Limb (tissue), 2 donors: Measurements from ENCODE around the gene CACNA2D1.

Source experiments
- DNase-seq, 2 donors: peaks; one replicate each; pipeline ENCODE4 v3.0.0-alpha.2; 2016; ENCODE audit errors: extremely low spot score in 2 of 2

The CACNA2D1 gene

GRCh38 chr7:82286096-82286797, 157.3 kb downstream of the CACNA2D1 start:
- no peak for DNase-seq

DNA sequence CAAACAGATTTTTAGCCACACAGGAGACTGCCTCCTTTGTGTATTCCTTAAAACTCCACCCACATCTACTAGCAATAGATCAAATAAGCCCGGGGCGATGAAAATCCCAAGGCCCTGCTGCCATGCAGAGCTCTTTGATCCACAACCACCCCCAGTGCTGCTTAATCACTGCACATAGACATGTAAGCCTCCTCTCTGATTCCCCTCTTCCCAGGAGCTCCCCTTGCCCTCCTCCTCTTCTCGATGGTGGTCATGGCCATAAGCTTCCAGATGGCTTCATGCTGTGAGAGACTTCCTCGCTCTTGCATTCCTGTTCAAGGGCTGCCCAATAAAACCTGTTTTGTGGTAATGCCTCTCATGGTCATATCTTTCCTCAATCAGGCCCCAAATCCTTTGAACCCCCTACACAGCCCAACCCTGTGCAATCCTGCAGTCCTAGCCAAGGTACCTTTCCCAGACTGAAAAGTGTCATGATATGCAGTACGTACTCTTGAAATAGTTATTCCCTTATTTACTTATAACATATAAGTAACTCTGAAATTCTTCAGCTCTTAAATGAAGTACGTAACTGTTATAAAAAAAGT, 158.5 kb downstream of the CACNA2D1 start:
- no peak for DNase-seq

DNA sequence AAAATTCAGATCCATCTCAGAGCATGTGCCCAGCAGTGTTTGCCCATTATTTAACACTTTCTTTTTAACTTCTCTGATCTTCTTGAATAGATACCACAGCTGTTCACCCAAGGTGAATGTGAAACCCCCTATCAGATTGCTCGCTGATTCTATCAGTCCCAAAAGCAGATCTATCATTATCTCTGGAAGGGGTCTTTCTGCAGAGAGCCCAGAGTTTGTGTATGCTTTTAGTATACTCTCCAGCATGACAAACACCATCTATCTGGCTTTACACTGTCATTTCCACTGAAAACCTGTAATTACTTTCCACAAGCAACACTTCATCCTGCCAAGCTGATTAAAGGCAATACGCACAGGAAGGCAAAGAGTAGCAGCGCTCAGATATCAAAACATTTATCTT, 168.2 kb downstream of the CACNA2D1 start:
- DNase-seq, result no peak

GRCh38 chr7:82274681-82275080, 168.9 kb downstream of the CACNA2D1 start:
- DNase-seq, result no peak

- DNase-seq, result no peak
Observed at GRCh38 chr7:82273886-82274285, 169.7 kb downstream of the CACNA2D1 start.

DNA sequence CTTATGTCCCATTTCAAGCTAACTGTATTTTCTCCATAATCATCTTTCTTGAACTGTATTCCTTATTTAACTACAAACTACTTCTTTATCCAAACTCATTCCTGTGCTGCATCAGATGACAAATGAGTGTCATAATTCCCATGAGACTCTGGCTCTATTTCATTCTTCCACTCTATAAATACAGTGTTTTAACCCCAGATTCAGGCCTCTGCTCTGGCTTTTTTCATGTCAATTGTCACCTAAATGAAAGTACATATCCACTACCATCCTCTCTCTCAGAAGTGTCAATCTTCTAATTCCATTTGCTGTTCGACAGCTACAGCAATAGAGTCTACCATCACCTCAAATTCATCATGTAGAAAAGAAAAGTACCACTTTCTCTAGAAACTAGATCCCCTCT, 172.7 kb downstream of the CACNA2D1 start:
- no peak for DNase-seq

DNA sequence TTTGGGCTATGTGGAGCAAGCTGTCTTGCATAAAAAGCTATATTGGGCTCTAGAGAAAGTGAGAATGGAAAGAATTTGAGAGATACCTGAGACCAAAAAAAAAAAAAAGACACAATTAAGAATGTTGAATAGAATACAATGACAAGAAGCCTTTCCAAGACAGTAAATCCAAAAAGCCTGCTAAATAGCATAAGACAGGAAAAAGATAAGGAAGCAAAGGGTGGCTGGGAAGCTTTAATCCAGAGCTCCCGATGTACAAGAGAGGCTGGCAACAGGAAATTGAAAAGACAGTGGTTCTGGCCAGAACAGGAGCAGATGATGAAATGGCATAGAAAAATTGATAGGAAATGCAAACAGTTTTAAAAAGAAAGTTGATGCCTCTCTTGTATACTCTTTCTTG, 174.9 kb downstream of the CACNA2D1 start:
- no peak for DNase-seq

GRCh38 chr7:82266081-82266480, 177.5 kb downstream of the CACNA2D1 start:
- DNase-seq, result no peak

DNA sequence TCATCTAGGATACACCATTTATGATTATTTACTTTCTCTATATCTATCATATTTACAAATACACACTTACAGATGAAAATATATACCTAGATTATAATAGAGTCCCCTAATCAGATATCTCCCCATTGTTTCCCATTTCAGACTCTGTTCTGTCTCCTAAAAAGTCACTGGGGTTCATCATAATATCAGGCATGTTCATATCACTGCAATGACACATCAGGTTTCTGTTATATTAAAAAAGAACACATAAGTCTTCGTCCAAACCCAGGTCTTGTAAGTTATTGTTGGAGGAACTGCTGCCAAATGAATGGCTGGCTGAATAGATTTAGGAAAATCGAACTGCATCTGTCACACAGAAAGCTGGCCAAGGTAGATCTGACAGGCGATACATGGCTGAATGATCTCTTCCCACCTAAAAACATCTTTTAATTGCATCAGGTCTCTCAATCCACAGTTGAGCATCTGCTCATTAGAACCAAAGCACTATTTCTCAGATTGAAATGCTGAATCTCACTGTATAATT, 178.7 kb downstream of the CACNA2D1 start:
- DNase-seq, result no peak

GRCh38 chr7:82263920-82264782, 179.4 kb downstream of the CACNA2D1 start:
- DNase-seq, result no peak

DNA sequence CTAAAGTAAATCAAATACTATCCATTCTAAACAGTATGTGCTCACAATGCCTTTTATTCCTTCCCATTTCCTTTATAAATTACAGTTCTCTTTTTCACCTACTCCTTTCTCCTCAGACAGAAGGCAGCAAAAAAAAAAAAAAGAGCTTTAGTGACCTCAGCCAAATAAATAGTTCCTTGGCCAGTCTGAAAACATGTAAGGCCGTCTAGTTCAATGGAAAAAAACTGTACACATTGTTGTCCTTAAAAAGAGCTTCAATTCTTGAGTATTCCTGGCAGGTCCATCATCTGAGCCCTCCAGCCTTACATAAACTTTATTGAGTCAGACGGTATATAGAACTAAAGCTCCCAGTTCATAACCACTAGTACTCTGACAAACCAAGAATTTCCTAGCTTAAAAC, 185.4 kb downstream of the CACNA2D1 start:
- DNase-seq, result no peak

DNA sequence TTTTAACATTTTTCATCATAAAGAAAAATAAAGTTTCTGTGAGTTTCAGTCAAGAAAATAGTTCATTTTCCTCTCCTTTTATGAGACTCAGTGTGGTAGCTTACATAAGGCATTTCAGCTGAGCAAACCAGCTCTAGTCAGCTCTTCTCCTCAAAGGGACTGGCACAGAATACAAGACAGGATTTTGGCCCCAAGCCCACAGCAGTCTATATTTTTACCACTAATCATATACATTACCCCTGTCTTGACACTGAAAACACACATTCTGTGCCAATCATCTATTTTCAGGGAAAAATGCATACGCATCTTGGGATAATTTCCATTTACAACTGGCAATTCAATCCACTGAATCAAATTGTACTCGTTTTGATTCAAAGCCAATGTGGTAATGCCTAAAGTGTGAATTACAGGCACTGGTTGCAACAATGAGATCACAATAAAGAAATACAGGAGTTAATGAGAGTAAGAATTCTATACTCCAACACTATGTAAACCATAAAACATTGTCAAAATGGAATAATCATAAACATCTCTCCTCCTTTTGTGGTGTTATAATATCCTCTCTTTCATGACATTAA, 186.4 kb downstream of the CACNA2D1 start:
- peak in 1 of 2 donors; percentile 18 for DNase-seq

GRCh38 chr7:82255706-82256105, 187.9 kb downstream of the CACNA2D1 start:
- no peak for DNase-seq

GRCh38 chr7:82250598-82250997, 193.0 kb downstream of the CACNA2D1 start:
- no peak for DNase-seq

- DNase-seq, result no peak
Observed at GRCh38 chr7:82249979-82250378, 193.6 kb downstream of the CACNA2D1 start.

- DNase-seq, result no peak
Observed at GRCh38 chr7:82247814-82248433, 195.7 kb downstream of the CACNA2D1 start.

DNA sequence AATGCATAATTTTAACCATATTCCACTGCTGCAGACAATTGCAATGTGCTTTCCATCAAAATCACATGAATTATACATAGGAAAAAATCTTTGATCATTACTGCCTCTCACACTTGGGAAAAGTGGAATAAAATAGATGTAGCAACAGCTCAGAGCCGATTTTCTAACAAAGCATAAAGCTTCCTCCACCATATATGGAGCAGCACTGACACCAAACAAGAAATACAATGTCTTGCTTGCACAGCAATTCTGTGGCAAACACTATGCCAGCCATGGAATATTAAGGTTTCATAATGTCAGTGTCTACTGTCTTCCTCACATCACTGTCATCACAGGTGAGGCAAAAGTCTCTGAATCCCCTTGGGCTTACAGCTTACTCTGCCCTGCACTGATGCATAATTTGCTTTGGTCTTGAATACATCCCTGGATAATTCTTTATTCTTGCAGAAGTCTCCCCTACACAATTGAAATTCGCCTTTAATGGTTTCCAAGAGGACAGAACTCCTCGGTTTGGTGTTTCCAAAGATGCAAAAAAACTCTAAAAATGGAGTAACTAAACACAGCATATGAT, 198.5 kb downstream of the CACNA2D1 start:
- no peak for DNase-seq

DNA sequence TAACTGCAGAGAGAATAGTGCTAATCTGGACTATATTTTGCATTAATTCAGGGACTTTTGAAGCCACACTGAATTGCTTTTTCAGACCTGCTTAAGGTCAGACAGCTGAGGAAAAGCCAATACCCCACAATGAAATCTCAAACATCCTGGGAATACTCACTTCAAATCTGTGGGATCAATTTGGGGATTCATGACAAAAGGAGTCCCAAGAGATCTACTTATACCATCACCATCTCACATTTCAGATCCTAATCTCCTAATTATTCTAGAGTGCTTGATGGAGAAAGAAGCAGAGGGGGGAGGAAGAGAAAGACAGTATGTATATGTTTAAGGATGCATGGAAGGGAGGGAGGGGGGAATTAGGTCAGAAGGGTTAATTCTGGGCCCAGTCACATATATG, 202.2 kb downstream of the CACNA2D1 start:
- no peak for DNase-seq

DNA sequence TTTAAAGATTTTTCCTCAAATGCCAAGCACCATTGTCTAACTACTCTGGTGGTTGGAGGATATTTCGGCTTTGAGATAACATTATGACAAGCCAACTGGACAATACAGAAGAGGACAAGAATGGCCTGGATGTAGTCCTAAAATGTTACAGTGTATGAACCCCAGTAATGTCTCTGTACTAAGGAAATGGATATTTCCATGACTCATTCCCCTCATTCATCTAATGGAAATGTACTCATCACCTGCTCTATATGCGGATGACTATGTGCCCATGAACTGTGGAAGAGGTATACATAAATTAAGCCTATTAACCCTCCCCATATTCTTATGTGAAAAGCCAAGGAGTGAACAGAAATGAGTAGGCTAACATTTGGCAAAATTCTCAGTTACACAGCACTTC, 207.9 kb downstream of the CACNA2D1 start:
- no peak for DNase-seq

DNA sequence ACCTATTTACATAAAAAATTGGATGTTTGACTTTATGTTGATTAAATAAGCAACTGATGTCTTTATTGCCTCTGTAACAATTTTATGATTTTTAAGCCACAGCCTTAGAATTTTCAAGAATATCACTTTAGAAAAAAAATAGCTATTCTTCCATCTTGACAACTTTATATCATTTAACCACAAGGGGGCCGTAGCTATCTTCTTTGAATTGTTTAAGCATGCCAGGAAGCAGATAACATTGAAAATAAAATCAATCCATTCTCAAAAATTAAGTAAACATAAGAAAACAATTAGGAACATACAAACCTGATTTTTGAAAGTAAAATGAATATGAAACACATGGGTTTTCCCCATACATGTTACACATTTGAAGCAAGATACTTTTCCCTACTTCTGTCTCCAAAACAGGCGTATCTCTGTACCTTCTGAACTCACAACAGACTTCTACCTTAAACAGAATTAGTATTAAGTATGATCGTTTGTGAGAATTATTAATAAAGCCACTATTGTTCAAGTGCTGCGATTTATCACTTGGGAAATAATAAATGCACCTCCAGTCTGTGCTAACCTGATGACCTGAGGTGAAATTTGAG, 209.0 kb downstream of the CACNA2D1 start:
- DNase-seq, result peak in 1 of 2 donors; percentile 48
